ENCODE measurements around the gene ITLN2. TPM values are rescaled to one million over a fixed set of nuclear protein-coding genes. Genes with fewer than 3 reads are reported as not detected.
A peak's percentile ranks its signal among the peaks of the same experiment; 100 is the strongest.

The ITLN2 gene
- total and polyA plus RNA-seq, 10 of the 15 experiments (the other 5 are each of a cell fraction or from before 2014, with no cell fraction given) = not detected

DNA sequence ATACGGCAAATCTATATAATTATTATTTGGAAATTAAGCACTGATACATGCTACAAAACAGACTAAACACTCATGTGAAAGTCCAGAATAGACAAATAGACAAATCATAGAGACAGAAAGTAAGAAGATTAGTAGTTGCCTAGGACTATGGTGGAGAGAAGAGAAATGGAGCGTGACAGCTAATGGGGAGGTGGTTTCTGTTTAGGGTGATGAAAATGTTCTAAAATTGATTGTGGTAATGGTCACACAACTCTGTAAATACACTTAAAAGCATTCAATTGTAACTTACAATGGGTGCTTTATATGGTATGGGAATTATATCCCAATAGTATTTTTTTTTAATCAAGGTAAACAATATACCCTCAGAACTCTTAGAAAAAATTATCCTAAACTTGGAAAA is 20.4 kb upstream of the ITLN2 start:
- H3K4me1 ChIP-seq (ENCODE audit: control insufficient read depth, insufficient read depth, low read length) = peaks cover 14% of the 10 kb centered on the region
- H3K4me3 ChIP-seq = no peak overlapping the region; the same call in 1 of the 2 replicates
- DNase-seq (ENCODE audit: low read depth, low spot score) = peak; percentile 57
- H3K36me3 ChIP-seq (ENCODE audit: control insufficient read depth in 2 of 2, insufficient read depth in 2 of 2, low read length in 1 of 2) = no peaks in the 10 kb centered on the region
- H3K79me2 ChIP-seq (ENCODE audit: control insufficient read depth, insufficient read depth, low read length) = no peaks in the 10 kb centered on the region
- ChIA-PET RAD21 (ENCODE audit: unreplicated experiment) (interaction anchor here (0.7 to 1.6 kb wide), 4 partner anchors 23 to 295 kb away, joined by 3 to 4 read pairs (median 3); partner anchors contain the start of gene ARHGAP30), POLR2A (interaction anchor here (1.0 kb wide), 1 partner anchor 21 kb away, joined by 3 read pairs; the partner anchor contains the start of gene ITLN2), CTCF (interaction anchor here (1.2 to 11.0 kb wide), 5 partner anchors 8 to 197 kb away, joined by 3 to 94 read pairs (median 4); partner anchors contain the start of gene ITLN2), SMC1A (ENCODE audit: uncharacterized antibody, unreplicated experiment) (interaction anchor here (0.8 to 4.9 kb wide), 5 partner anchors 23 to 248 kb away, joined by 3 to 21 read pairs (median 3); partner anchors contain the start of gene KLHDC9)
- in situ Hi-C loops (cut with MboI) (no loop called here), intact Hi-C loops (cut with micrococcal nuclease; ENCODE audit: unreplicated experiment) (no loop called here)
- H3K9me3 ChIP-seq (replicated peaks; ENCODE audit: control insufficient read depth, insufficient read depth, low read length) = no peaks in the 10 kb centered on the region
- H3K9ac ChIP-seq (ENCODE audit: control insufficient read depth, insufficient read depth, low read length) = no peak overlapping the region
- H3K27ac ChIP-seq (ENCODE audit: control insufficient read depth, insufficient read depth) = no peak overlapping the region
- BruUV-seq (replicated peaks) = no TSS peak
- ATAC-seq = peak; percentile 83
- H3K4me2 ChIP-seq (ENCODE audit: control insufficient read depth, insufficient read depth) = peak overlapping the region; percentile 36
- no peak overlapping the region for H2AFZ ChIP-seq (ENCODE audit: control insufficient read depth, low read depth, low read length)
- FAIRE-seq = peak; percentile 35
- no peaks in the 10 kb centered on the region for H4K20me1 ChIP-seq (ENCODE audit: control insufficient read depth, insufficient read depth)
- WGBS (ENCODE audit: insufficient coverage, insufficient replicate concordance, low lambda C conversion rate, missing lambda C conversion rate) = 34% methylated on average over 2 of the region's 2 CpGs
- no peaks in the 10 kb centered on the region for H3K27me3 ChIP-seq (replicated peaks in 1 of 2; ENCODE audit: control insufficient read depth in 2 of 2, insufficient read depth in 2 of 2, low read length in 1 of 2)
- TF ChIP-seq, protein P1, sequence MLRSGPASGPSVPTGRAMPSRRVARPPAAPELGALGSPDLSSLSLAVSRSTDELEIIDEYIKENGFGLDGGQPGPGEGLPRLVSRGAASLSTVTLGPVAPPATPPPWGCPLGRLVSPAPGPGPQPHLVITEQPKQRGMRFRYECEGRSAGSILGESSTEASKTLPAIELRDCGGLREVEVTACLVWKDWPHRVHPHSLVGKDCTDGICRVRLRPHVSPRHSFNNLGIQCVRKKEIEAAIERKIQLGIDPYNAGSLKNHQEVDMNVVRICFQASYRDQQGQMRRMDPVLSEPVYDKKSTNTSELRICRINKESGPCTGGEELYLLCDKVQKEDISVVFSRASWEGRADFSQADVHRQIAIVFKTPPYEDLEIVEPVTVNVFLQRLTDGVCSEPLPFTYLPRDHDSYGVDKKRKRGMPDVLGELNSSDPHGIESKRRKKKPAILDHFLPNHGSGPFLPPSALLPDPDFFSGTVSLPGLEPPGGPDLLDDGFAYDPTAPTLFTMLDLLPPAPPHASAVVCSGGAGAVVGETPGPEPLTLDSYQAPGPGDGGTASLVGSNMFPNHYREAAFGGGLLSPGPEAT (IDR thresholded peaks at IDR 0.05; ENCODE audit: low read depth) = peak; percentile 68; the same call in 1 of the 2 replicates
- TF ChIP-seq MYC (IDR thresholded peaks at IDR 0.05; ENCODE audit: insufficient read depth, insufficient read length, insufficient replicate concordance, low read length, severe bottlenecking) (no peak), MTA2 (IDR thresholded peaks at IDR 0.05; ENCODE audit: low read depth) (peak; percentile 92), ATF7 (IDR thresholded peaks at IDR 0.05; ENCODE audit: low read depth) (no peak; the same call in 1 of the 2 replicates), IKZF1 (conservative IDR thresholded peaks at IDR 0.05) (peak; percentile 30; the same call in 1 of the 2 replicates), CBX3 (IDR thresholded peaks at IDR 0.05; ENCODE audit: borderline replicate concordance, low read depth) (no peak), MEF2B (IDR thresholded peaks at IDR 0.05; ENCODE audit: partially characterized antibody, poor library complexity, severe bottlenecking) (peak; percentile 43)
- TF ChIP-seq, protein P2, sequence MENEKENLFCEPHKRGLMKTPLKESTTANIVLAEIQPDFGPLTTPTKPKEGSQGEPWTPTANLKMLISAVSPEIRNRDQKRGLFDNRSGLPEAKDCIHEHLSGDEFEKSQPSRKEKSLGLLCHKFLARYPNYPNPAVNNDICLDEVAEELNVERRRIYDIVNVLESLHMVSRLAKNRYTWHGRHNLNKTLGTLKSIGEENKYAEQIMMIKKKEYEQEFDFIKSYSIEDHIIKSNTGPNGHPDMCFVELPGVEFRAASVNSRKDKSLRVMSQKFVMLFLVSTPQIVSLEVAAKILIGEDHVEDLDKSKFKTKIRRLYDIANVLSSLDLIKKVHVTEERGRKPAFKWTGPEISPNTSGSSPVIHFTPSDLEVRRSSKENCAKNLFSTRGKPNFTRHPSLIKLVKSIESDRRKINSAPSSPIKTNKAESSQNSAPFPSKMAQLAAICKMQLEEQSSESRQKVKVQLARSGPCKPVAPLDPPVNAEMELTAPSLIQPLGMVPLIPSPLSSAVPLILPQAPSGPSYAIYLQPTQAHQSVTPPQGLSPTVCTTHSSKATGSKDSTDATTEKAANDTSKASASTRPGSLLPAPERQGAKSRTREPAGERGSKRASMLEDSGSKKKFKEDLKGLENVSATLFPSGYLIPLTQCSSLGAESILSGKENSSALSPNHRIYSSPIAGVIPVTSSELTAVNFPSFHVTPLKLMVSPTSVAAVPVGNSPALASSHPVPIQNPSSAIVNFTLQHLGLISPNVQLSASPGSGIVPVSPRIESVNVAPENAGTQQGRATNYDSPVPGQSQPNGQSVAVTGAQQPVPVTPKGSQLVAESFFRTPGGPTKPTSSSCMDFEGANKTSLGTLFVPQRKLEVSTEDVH (IDR thresholded peaks at IDR 0.05; ENCODE audit: low read depth, partially characterized antibody) = no peak
- TF ChIP-seq, protein P3, sequence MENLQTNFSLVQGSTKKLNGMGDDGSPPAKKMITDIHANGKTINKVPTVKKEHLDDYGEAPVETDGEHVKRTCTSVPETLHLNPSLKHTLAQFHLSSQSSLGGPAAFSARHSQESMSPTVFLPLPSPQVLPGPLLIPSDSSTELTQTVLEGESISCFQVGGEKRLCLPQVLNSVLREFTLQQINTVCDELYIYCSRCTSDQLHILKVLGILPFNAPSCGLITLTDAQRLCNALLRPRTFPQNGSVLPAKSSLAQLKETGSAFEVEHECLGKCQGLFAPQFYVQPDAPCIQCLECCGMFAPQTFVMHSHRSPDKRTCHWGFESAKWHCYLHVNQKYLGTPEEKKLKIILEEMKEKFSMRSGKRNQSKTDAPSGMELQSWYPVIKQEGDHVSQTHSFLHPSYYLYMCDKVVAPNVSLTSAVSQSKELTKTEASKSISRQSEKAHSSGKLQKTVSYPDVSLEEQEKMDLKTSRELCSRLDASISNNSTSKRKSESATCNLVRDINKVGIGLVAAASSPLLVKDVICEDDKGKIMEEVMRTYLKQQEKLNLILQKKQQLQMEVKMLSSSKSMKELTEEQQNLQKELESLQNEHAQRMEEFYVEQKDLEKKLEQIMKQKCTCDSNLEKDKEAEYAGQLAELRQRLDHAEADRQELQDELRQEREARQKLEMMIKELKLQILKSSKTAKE (IDR thresholded peaks at IDR 0.05; ENCODE audit: low read depth, poor library complexity, severe bottlenecking) = peak; percentile 65
- TF ChIP-seq, protein P4, sequence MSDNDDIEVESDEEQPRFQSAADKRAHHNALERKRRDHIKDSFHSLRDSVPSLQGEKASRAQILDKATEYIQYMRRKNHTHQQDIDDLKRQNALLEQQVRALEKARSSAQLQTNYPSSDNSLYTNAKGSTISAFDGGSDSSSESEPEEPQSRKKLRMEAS (IDR thresholded peaks at IDR 0.05; ENCODE audit: low read depth, low read length) = no peak
- TF ChIP-seq, protein P5, sequence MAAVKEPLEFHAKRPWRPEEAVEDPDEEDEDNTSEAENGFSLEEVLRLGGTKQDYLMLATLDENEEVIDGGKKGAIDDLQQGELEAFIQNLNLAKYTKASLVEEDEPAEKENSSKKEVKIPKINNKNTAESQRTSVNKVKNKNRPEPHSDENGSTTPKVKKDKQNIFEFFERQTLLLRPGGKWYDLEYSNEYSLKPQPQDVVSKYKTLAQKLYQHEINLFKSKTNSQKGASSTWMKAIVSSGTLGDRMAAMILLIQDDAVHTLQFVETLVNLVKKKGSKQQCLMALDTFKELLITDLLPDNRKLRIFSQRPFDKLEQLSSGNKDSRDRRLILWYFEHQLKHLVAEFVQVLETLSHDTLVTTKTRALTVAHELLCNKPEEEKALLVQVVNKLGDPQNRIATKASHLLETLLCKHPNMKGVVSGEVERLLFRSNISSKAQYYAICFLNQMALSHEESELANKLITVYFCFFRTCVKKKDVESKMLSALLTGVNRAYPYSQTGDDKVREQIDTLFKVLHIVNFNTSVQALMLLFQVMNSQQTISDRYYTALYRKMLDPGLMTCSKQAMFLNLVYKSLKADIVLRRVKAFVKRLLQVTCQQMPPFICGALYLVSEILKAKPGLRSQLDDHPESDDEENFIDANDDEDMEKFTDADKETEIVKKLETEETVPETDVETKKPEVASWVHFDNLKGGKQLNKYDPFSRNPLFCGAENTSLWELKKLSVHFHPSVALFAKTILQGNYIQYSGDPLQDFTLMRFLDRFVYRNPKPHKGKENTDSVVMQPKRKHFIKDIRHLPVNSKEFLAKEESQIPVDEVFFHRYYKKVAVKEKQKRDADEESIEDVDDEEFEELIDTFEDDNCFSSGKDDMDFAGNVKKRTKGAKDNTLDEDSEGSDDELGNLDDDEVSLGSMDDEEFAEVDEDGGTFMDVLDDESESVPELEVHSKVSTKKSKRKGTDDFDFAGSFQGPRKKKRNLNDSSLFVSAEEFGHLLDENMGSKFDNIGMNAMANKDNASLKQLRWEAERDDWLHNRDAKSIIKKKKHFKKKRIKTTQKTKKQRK (IDR thresholded peaks at IDR 0.05; ENCODE audit: low read depth, low read length) = no peak
